Endodermal cell (in vitro differentiated cells): Measurements from ENCODE around the gene MYH13. TPM values are rescaled to one million over a fixed set of nuclear protein-coding genes. Genes with fewer than 3 reads are reported as not detected.

Experiments
- DNase-seq: peaks from one replicate; pipeline ENCODE4 v3.0.0-alpha.2; 2017
- H3K27ac ChIP-seq: 2 replicates; pipeline ENCODE4 v1.5.1; 2013; ENCODE audit warnings: mild to moderate bottlenecking, low read depth, low read length, moderate library complexity
- H3K27me3 ChIP-seq: 2 replicates; pipeline ENCODE4 v1.6.1; 2013; ENCODE audit warnings: mild to moderate bottlenecking, low read length, moderate library complexity; ENCODE audit not compliant: insufficient read depth, control insufficient read depth, poor library complexity, severe bottlenecking
- H3K36me3 ChIP-seq: 2 replicates; pipeline ENCODE4 v1.7.0; 2013; ENCODE audit warnings: mild to moderate bottlenecking, low read length, moderate library complexity; ENCODE audit not compliant: control insufficient read depth, insufficient read depth
- H3K4me1 ChIP-seq: one replicate; pipeline ENCODE4 v1.7.0; 2013; ENCODE audit warnings: low read length; ENCODE audit not compliant: control insufficient read depth, insufficient read depth
- H3K4me3 ChIP-seq: 2 replicates; pipeline ENCODE4 v1.5.1; 2013; ENCODE audit warnings: mild to moderate bottlenecking, low read length, moderate library complexity
- H3K9ac ChIP-seq: 2 replicates; pipeline ENCODE4 v1.6.1; 2013; ENCODE audit warnings: mild to moderate bottlenecking, low read length, moderate library complexity; ENCODE audit not compliant: poor library complexity, severe bottlenecking; ENCODE audit errors: extremely low read depth
- H3K9me3 ChIP-seq: 2 replicates; pipeline ENCODE4 v1.6.1; 2013; ENCODE audit warnings: mild to moderate bottlenecking, low read length, moderate library complexity; ENCODE audit not compliant: control insufficient read depth
- H3K27ac Mint-ChIP-seq: 2 replicates; pipeline ENCODE4 v1.8.0; 2020; ENCODE audit warnings: mixed read lengths
- H3K27me3 Mint-ChIP-seq: 2 replicates; pipeline ENCODE4 v1.8.0; 2021; ENCODE audit warnings: mild to moderate bottlenecking, mixed read lengths; ENCODE audit not compliant: insufficient read depth
- H3K36me3 Mint-ChIP-seq: 2 replicates; pipeline ENCODE4 v1.8.0; 2020; ENCODE audit warnings: low read depth, mixed read lengths
- H3K4me1 Mint-ChIP-seq: 2 replicates; pipeline ENCODE4 v1.8.0; 2020; ENCODE audit warnings: mixed read lengths
- H3K4me3 Mint-ChIP-seq: 2 replicates; pipeline ENCODE4 v1.8.0; 2020; ENCODE audit warnings: mild to moderate bottlenecking, moderate library complexity, mixed read lengths
- H3K9me3 Mint-ChIP-seq: 2 replicates; pipeline ENCODE4 v1.8.0; 2020; ENCODE audit warnings: mild to moderate bottlenecking, mixed read lengths
- WGBS, 2 experiments: methylation state at CpG; one replicate each; pipeline versions ENCODE4 v1.1.5 to v1.1.7; 2013; ENCODE audit warnings: missing lambda C conversion rate in 2 of 2, mixed read lengths in 1 of 2; ENCODE audit not compliant: insufficient coverage in 1 of 2, insufficient read length in 1 of 2; 5-methylcytosine and 5-hydroxymethylcytosine counted together
- total RNA-seq, 2 donors: library from RNA; stranded (reverse); fragmentation: NEBNext Ultra II Directional in 1 of 2; extraction: Animal tissue kit (Norgen Biotek cat#: 25700) in 1 of 2; gene quantifications; 2 replicates in 1 of 2; 3 replicates in 1 of 2; pipeline ENCODE4 v1.2.1, GENCODE V29; 2021
- TF ChIP-seq, protein P1 (sequence below): fragments of 200-600 bp; sonication (generic); conservative IDR thresholded peaks from 2 replicates; pipeline ENCODE4 v1.5.0; 2021; ENCODE audit warnings: antibody characterized with exemption, mild to moderate bottlenecking

Gene MYH13
- total RNA-seq, 2 donors from 2014 or later, result not detected

- DNase-seq, result no peak
- H3K27me3 Mint-ChIP-seq, result no peaks in the 10 kb centered on the region
- peaks cover 11% of the 10 kb centered on the region for H3K4me1 Mint-ChIP-seq
- H3K9me3 ChIP-seq, result no peaks in the 10 kb centered on the region
- H3K9me3 Mint-ChIP-seq, result no peaks in the 10 kb centered on the region
- no peaks in the 10 kb centered on the region for H3K36me3 ChIP-seq
- H3K36me3 Mint-ChIP-seq, result no peaks in the 10 kb centered on the region
- H3K27ac ChIP-seq, result no peak overlapping the region
- no peak overlapping the region for H3K4me3 ChIP-seq
- WGBS, 2 experiments, result 100% methylated on average over 1 of the region's 1 CpG; no CpG with 5 or more reads in 1 of the 2 experiments
- no peak overlapping the region for H3K4me3 Mint-ChIP-seq
- H3K4me1 ChIP-seq, result no peaks in the 10 kb centered on the region
- H3K27me3 ChIP-seq, result no peaks in the 10 kb centered on the region
- no peak overlapping the region for H3K27ac Mint-ChIP-seq
- H3K9ac ChIP-seq, result no peak overlapping the region
- TF ChIP-seq, protein P1, sequence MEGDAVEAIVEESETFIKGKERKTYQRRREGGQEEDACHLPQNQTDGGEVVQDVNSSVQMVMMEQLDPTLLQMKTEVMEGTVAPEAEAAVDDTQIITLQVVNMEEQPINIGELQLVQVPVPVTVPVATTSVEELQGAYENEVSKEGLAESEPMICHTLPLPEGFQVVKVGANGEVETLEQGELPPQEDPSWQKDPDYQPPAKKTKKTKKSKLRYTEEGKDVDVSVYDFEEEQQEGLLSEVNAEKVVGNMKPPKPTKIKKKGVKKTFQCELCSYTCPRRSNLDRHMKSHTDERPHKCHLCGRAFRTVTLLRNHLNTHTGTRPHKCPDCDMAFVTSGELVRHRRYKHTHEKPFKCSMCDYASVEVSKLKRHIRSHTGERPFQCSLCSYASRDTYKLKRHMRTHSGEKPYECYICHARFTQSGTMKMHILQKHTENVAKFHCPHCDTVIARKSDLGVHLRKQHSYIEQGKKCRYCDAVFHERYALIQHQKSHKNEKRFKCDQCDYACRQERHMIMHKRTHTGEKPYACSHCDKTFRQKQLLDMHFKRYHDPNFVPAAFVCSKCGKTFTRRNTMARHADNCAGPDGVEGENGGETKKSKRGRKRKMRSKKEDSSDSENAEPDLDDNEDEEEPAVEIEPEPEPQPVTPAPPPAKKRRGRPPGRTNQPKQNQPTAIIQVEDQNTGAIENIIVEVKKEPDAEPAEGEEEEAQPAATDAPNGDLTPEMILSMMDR, result no peak
Measured at GRCh38 chr17:10280068-10280467, 92.7 kb downstream of the MYH13 start.

DNA sequence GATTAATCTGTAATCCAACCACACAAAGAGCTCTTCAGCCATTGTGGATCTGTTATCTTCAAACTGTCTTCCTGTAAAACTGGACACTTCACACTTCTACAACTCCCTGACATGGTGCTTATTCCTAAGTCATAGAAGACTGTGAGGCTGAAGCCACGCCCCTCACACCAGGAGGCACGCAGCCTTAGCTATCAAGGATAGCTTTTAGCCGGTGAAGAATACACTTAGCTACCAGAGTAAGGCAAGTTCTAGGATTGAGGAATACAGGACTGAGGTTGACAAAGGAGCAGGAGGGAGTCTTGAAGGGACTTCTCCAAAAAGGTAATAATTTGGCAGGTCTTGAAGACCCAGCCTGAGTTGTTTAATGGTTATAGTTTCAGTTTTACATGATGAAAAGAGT lies 94.6 kb downstream of the MYH13 start:
- DNase-seq, result peak; percentile 85
- Histone ChIP-seq H3K4me3 (no peak overlapping the region), H3K9ac (no peak overlapping the region), H3K36me3 (no peaks in the 10 kb centered on the region), H3K27ac (no peak overlapping the region), H3K4me1 (no peaks in the 10 kb centered on the region), H3K9me3 (no peaks in the 10 kb centered on the region), H3K27me3 (no peaks in the 10 kb centered on the region)
- Mint-ChIP-seq H3K4me3 (no peak overlapping the region), H3K27me3 (no peaks in the 10 kb centered on the region), H3K9me3 (no peaks in the 10 kb centered on the region), H3K4me1 (peaks cover 11% of the 10 kb centered on the region), H3K36me3 (no peaks in the 10 kb centered on the region), H3K27ac (no peak overlapping the region)
- TF ChIP-seq, protein P1, result no peak
- WGBS, 2 experiments, result 12 to 20% methylated on average over 1 to 3 of the region's 3 CpGs

DNA sequence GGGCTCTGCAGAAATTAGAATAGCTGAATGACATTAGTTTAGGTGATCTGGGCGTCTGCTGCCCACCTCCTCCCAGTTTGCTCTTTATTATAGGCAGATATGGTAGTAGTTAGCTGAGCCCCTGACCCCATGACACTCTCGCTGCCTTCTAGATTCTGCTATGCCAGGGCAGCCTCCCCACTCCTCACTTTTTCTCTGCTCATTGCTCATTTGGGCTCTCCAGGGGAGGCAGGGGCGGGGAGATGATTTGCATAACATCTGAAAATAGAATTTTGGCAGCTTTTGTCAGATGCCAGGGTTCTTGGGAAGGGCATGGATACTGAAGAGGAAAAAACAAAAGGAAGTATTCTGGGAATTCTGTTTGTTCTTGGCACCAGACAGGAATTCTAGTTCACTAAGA lies 96.4 kb downstream of the MYH13 start:
- Histone ChIP-seq H3K9ac (no peak overlapping the region), H3K27me3 (no peaks in the 10 kb centered on the region), H3K27ac (no peak overlapping the region), H3K9me3 (no peaks in the 10 kb centered on the region), H3K4me3 (no peak overlapping the region), H3K36me3 (no peaks in the 10 kb centered on the region), H3K4me1 (no peaks in the 10 kb centered on the region)
- Mint-ChIP-seq H3K27ac (no peak overlapping the region), H3K4me3 (no peak overlapping the region), H3K4me1 (peaks cover 11% of the 10 kb centered on the region), H3K9me3 (no peaks in the 10 kb centered on the region), H3K27me3 (no peaks in the 10 kb centered on the region), H3K36me3 (no peaks in the 10 kb centered on the region)
- 69% methylated on average over 3 of the region's 3 CpGs; no CpG with 5 or more reads in 1 of the 2 experiments for WGBS, 2 experiments
- TF ChIP-seq, protein P1, result no peak
- peak; percentile 58 for DNase-seq
